H1 (cell line): ENCODE measurements around the gene CROCC. TPM values are rescaled to one million over a fixed set of nuclear protein-coding genes. Genes with fewer than 3 reads are reported as not detected.

ENCODE experiments used
- CTCF ChIA-PET: fragments of 300-600 bp; sonication (Branson Sonifier 250); formaldehyde crosslinking; loops from one replicate; lab custom pipeline; 2021; ENCODE audit not compliant: partially characterized antibody; lab: Charles Lee
- POLR2A ChIA-PET: fragments of 300-600 bp; sonication (Branson Sonifier 250); formaldehyde crosslinking; loops from one replicate; lab custom pipeline; 2021; ENCODE audit warnings: inconsistent platforms; ENCODE audit not compliant: partially characterized antibody; lab: Charles Lee
- DNase-seq, 2 experiments: peaks; one replicate each; pipeline versions ENCODE4 v3.0.0 to v3.0.0-alpha.2; 2010 to 2022; ENCODE audit warnings: low spot score in 2 of 2, low read depth in 1 of 2, mixed read lengths in 1 of 2
- FAIRE-seq: peaks from 2 replicates; lab custom pipeline; 2011; peaks lifted over from hg19 to GRCh38; lab: Jason Lieb, UNC
- H2AFZ ChIP-seq: 2 replicates; pipeline ENCODE4 v1.8.1; 2012; ENCODE audit warnings: low read length, inconsistent platforms
- H2AK5ac ChIP-seq: 2 replicates; pipeline ENCODE4 v1.6.1; 2013; ENCODE audit warnings: low read depth, low read length
- H2BK120ac ChIP-seq: replicated peaks from 2 replicates; pipeline ENCODE3; 2013; ENCODE audit warnings: low read depth, low read length, inconsistent platforms
- H2BK12ac ChIP-seq: 2 replicates; pipeline ENCODE4 v1.6.1; 2013; ENCODE audit warnings: low read depth, low read length
- H2BK15ac ChIP-seq: 2 replicates; pipeline ENCODE4 v1.6.1; 2013; ENCODE audit warnings: low read length
- H2BK20ac ChIP-seq: 2 replicates; pipeline ENCODE4 v1.6.1; 2013; ENCODE audit warnings: low read length
- H2BK5ac ChIP-seq: 2 replicates; pipeline ENCODE4 v1.6.1; 2013; ENCODE audit warnings: low read depth, low read length
- H3K14ac ChIP-seq: 2 replicates; pipeline ENCODE4 v1.6.1; 2013; ENCODE audit warnings: inconsistent platforms; ENCODE audit not compliant: insufficient read length
- H3K18ac ChIP-seq: 2 replicates; pipeline ENCODE4 v1.6.1; 2013; ENCODE audit warnings: low read length; ENCODE audit errors: extremely low read depth
- H3K23ac ChIP-seq: 2 replicates; pipeline ENCODE4 v1.6.1; 2013; ENCODE audit warnings: inconsistent platforms; ENCODE audit not compliant: insufficient read length
- H3K23me2 ChIP-seq: 2 replicates; pipeline ENCODE4 v1.6.1; 2013; ENCODE audit warnings: low read depth, low read length
- H3K27ac ChIP-seq: 2 replicates; pipeline ENCODE4 v1.6.1; 2011; ENCODE audit warnings: low read depth, low read length, inconsistent platforms
- H3K27me3 ChIP-seq, 4 experiments: replicated peaks in 1 of 4; 1 replicate in 1 of 4; 2 replicates in 3 of 4; pipeline versions ENCODE4 v1.6.1 to v1.8.1; 2011 to 2013; ENCODE audit warnings: low read length in 3 of 4, mild to moderate bottlenecking in 3 of 4, inconsistent platforms in 2 of 4, mixed read lengths in 2 of 4, moderate library complexity in 1 of 4; ENCODE audit not compliant: control insufficient read depth in 3 of 4, insufficient read depth in 3 of 4; ENCODE audit errors: extremely low read depth in 1 of 4
- H3K36me3 ChIP-seq, 4 experiments: 2 replicates each; pipeline versions ENCODE4 v1.6.1 to v1.8.1; 2011 to 2013; ENCODE audit warnings: mild to moderate bottlenecking in 4 of 4, low read length in 3 of 4, moderate library complexity in 2 of 4, control low read depth in 1 of 4, inconsistent platforms in 1 of 4; ENCODE audit not compliant: insufficient read depth in 4 of 4, control insufficient read depth in 2 of 4
- H3K4ac ChIP-seq: replicated peaks from 2 replicates; pipeline ENCODE3; 2013; ENCODE audit warnings: low read length, low read depth, mixed read lengths, inconsistent platforms; ENCODE audit not compliant: insufficient read length
- H3K4me1 ChIP-seq, 4 experiments: replicated peaks in 1 of 4; 1 replicate in 1 of 4; 2 replicates in 3 of 4; pipeline versions ENCODE4 v1.6.1 to v1.8.1; 2011 to 2013; ENCODE audit warnings: low read length in 3 of 4, inconsistent platforms in 2 of 4, mixed read lengths in 1 of 4; ENCODE audit not compliant: insufficient read depth in 4 of 4, control insufficient read depth in 3 of 4
- H3K4me2 ChIP-seq, 2 experiments: 2 replicates each; pipeline versions ENCODE4 v1.6.1 to v1.8.1; 2011 to 2013; ENCODE audit warnings: low read depth in 2 of 2, low read length in 2 of 2, control low read depth in 1 of 2, inconsistent platforms in 1 of 2, mild to moderate bottlenecking in 1 of 2; ENCODE audit not compliant: insufficient read depth in 1 of 2
- H3K4me3 ChIP-seq, 4 experiments: fragments of 200-600, 300-600 bp in 1 of 4; sonication (generic), shearing (Covaris generic), sonication (Bioruptor Twin) in 1 of 4; 2 replicates each; pipeline versions ENCODE4 v1.5.1 to v1.8.1; 2011 to 2016; ENCODE audit warnings: low read length in 4 of 4, low read depth in 3 of 4, control low read depth in 2 of 4, inconsistent platforms in 2 of 4, mild to moderate bottlenecking in 2 of 4, mixed read lengths in 1 of 4, moderate library complexity in 1 of 4; ENCODE audit not compliant: insufficient read depth in 2 of 4; ENCODE audit errors: extremely low read depth in 1 of 4
- H3K56ac ChIP-seq: replicated peaks from 2 replicates; pipeline ENCODE3; 2013; ENCODE audit warnings: low read depth, mild to moderate bottlenecking, mixed read lengths, low read length, inconsistent platforms; ENCODE audit not compliant: insufficient read length
- H3K79me1 ChIP-seq: 2 replicates; pipeline ENCODE4 v1.6.1; 2013; ENCODE audit warnings: low read depth, low read length, control low read depth
- H3K79me2 ChIP-seq, 2 experiments: 2 replicates each; pipeline versions ENCODE4 v1.6.1 to v1.8.1; 2012 to 2013; ENCODE audit warnings: low read length in 2 of 2, mild to moderate bottlenecking in 2 of 2, inconsistent platforms in 1 of 2; ENCODE audit not compliant: insufficient read depth in 2 of 2, control insufficient read depth in 1 of 2
- H3K9ac ChIP-seq, 4 experiments: replicated peaks in 1 of 4; 1 replicate in 1 of 4; 2 replicates in 3 of 4; pipeline versions ENCODE4 v1.6.1 to v1.8.1; 2011 to 2013; ENCODE audit warnings: low read depth in 3 of 4, low read length in 3 of 4, control low read depth in 2 of 4, mild to moderate bottlenecking in 2 of 4, moderate library complexity in 2 of 4, inconsistent platforms in 1 of 4; ENCODE audit errors: extremely low read depth in 1 of 4
- H3K9me3 ChIP-seq, 2 experiments: 2 replicates each; pipeline versions ENCODE4 v1.6.1 to v1.8.1; 2012 to 2013; ENCODE audit warnings: mild to moderate bottlenecking in 2 of 2, moderate library complexity in 2 of 2, control low read depth in 1 of 2, inconsistent platforms in 1 of 2, low read depth in 1 of 2, low read length in 1 of 2, mixed read lengths in 1 of 2; ENCODE audit not compliant: insufficient read depth in 2 of 2
- H4K20me1 ChIP-seq, 2 experiments: replicated peaks in 1 of 2; 2 replicates each; pipeline versions ENCODE3 to v1.8.1; 2011 to 2013; ENCODE audit warnings: inconsistent platforms in 2 of 2, low read length in 2 of 2, mild to moderate bottlenecking in 1 of 2; ENCODE audit not compliant: insufficient read depth in 2 of 2, control insufficient read depth in 1 of 2
- H4K5ac ChIP-seq: 2 replicates; pipeline ENCODE4 v1.6.1; 2013; ENCODE audit warnings: low read length, low read depth, mixed read lengths, inconsistent platforms; ENCODE audit not compliant: insufficient read length
- H4K8ac ChIP-seq: 2 replicates; pipeline ENCODE4 v1.8.0; 2013; ENCODE audit warnings: mild to moderate bottlenecking, moderate library complexity, low read length, inconsistent platforms; ENCODE audit not compliant: insufficient read depth; ENCODE audit errors: extremely low read depth
- H4K91ac ChIP-seq: replicated peaks from 2 replicates; pipeline ENCODE3; 2013; ENCODE audit warnings: low read length, mixed read lengths, inconsistent platforms; ENCODE audit not compliant: insufficient read length
- KDM5A ChIP-seq: fragments of 200-600 bp; IDR thresholded peaks from 2 replicates; pipeline ENCODE4 v1.7.1; 2012; ENCODE audit warnings: mild to moderate bottlenecking, low read length, inconsistent platforms, mixed read lengths
- POLR2AphosphoS5 ChIP-seq: IDR thresholded peaks from 2 replicates; pipeline ENCODE4 v1.6.1; 2011; ENCODE audit warnings: low read depth, low read length
- RAD21 ChIP-seq, 2 experiments: IDR thresholded peaks in 1 of 2; conservative IDR thresholded peaks in 1 of 2; 2 replicates each; pipeline ENCODE4 v1.6.1; 2011; ENCODE audit warnings: low read depth in 2 of 2, low read length in 2 of 2, improper control_type of control experiment in 1 of 2, inconsistent platforms in 1 of 2, mild to moderate bottlenecking in 1 of 2, moderate library complexity in 1 of 2
- SIRT6 ChIP-seq: IDR thresholded peaks from one replicate; pipeline ENCODE4 v1.7.1; 2012; ENCODE audit warnings: low read length, inconsistent platforms
- WGBS, 2 experiments: shearing (Covaris generic) in 1 of 2; methylation state at CpG; one replicate each; pipeline versions ENCODE4 v1.1.6 to v1.1.7; 2013 to 2015; ENCODE audit warnings: low lambda C conversion rate in 2 of 2, mixed read lengths in 2 of 2, inconsistent platforms in 1 of 2, low coverage in 1 of 2, missing lambda C conversion rate in 1 of 2; ENCODE audit not compliant: insufficient replicate concordance in 2 of 2, insufficient coverage in 1 of 2, insufficient read length in 1 of 2; ENCODE audit errors: extremely low coverage in 1 of 2, missing lambda C conversion rate in 1 of 2; 5-methylcytosine and 5-hydroxymethylcytosine counted together
- polyA plus RNA-seq, 7 experiments: library from polyadenylated mRNA; depleted of rRNA in 3 of 7; stranded (reverse) in 5 of 7; unstranded in 2 of 7; fragments of >200 nt in 5 of 7; fragments of 200-250 nt in 2 of 7; gene quantifications; 1 replicate in 5 of 7; 2 replicates in 1 of 7; 4 replicates in 1 of 7; pipeline versions ENCODE4 v1.2.1 to v1.2.3, GENCODE V29; 2011 to 2013; ENCODE audit warnings: missing spikeins in 2 of 7, mixed read lengths in 2 of 7
- total RNA-seq: library from RNA; stranded (reverse); fragmentation: NEBNext Ultra II Directional; extraction: Animal tissue kit (Norgen Biotek cat#: 25700); gene quantifications from 2 replicates; pipeline ENCODE4 v1.2.1, GENCODE V29; 2021

CROCC gene
- total and polyA plus RNA-seq, 2 of the 8 experiments (the other 6 are each of a cell fraction or from before 2014, with no cell fraction given): 12.1 to 39.5 TPM

- peaks cover 12% of the 10 kb centered on the region for H3K79me1 ChIP-seq
These were observed 55.6 kb downstream of the CROCC start for GRCh38 chr1:16977377-16977776.

More at GRCh38 chr1:16977377-16977776, 55.6 kb downstream of the CROCC start:
- Histone ChIP-seq H3K4ac (no peak overlapping the region), H2BK15ac (no peak overlapping the region), H3K9ac (no peak overlapping the region), H2BK120ac (no peak overlapping the region), H3K4me3 (no peak overlapping the region), H3K23me2 (peaks cover 6% of the 10 kb centered on the region), H3K36me3 (peaks cover 9 to 31% (median 19%) of the 10 kb centered on the region in 4 experiments), H3K56ac (no peak overlapping the region), H4K91ac (no peak overlapping the region), H3K4me2 (no peak overlapping the region), H2BK5ac (no peak overlapping the region; the same call in 1 of the 2 replicates), H2BK12ac (no peak overlapping the region), H3K9me3 (no peaks in the 10 kb centered on the region), H2AK5ac (no peak overlapping the region), H3K4me1 (peaks cover 0 to 20% (median 13%) of the 10 kb centered on the region in 4 experiments; a peak in 6 of 7 replicates), H3K14ac (no peak overlapping the region), H3K18ac (no peak overlapping the region), H4K20me1 (peaks cover 10 to 23% of the 10 kb centered on the region in 2 experiments), H3K27ac (no peak overlapping the region), H2BK20ac (no peak overlapping the region), H4K8ac (no peak overlapping the region), H3K79me2 (peaks cover 0 to 27% of the 10 kb centered on the region in 2 experiments; a peak in 2 of 4 replicates), H2AFZ (no peak overlapping the region), H3K23ac (no peak overlapping the region), H3K27me3 (peaks cover 0 to 3% (median 0%) of the 10 kb centered on the region in 4 experiments; a peak in 1 of 7 replicates), H4K5ac (no peak overlapping the region)
- no peak for TF ChIP-seq RAD21 (IDR thresholded peaks at IDR 0.05 in 1 of 2, conservative IDR thresholded peaks at IDR 0.05 in 1 of 2; ENCODE audit: low read depth in 2 of 2, low read length in 2 of 2)
- no peak for TF ChIP-seq KDM5A
- TF ChIP-seq SIRT6: no peak
- TF ChIP-seq POLR2AphosphoS5: no peak; the same call in 1 of the 2 replicates
- DNase-seq (no peak), FAIRE-seq (no peak)
- WGBS, 2 experiments: 91% methylated on average over 5 of the region's 5 CpGs; no CpG with 5 or more reads in 1 of the 2 experiments
- ChIA-PET POLR2A (interaction anchor here (1.4 to 6.6 kb wide), 5 partner anchors 9 to 36 kb away, joined by 5 to 92 read pairs (median 16); no protein-coding TSS in a partner anchor), CTCF (interaction anchor here (1.0 to 14.2 kb wide), 4 partner anchors 10 to 69 kb away, joined by 3 to 267 read pairs (median 14); no protein-coding TSS in a partner anchor)
